NCI-H82 (cell line): ENCODE measurements around the gene PAPPA.
A peak's percentile ranks its signal among the peaks of the same experiment; 100 is the strongest.

Experiments
- DNase-seq: peaks from one replicate; lab custom pipeline; 2025; lab: John Stamatoyannopoulos, UW

PAPPA gene

DNA sequence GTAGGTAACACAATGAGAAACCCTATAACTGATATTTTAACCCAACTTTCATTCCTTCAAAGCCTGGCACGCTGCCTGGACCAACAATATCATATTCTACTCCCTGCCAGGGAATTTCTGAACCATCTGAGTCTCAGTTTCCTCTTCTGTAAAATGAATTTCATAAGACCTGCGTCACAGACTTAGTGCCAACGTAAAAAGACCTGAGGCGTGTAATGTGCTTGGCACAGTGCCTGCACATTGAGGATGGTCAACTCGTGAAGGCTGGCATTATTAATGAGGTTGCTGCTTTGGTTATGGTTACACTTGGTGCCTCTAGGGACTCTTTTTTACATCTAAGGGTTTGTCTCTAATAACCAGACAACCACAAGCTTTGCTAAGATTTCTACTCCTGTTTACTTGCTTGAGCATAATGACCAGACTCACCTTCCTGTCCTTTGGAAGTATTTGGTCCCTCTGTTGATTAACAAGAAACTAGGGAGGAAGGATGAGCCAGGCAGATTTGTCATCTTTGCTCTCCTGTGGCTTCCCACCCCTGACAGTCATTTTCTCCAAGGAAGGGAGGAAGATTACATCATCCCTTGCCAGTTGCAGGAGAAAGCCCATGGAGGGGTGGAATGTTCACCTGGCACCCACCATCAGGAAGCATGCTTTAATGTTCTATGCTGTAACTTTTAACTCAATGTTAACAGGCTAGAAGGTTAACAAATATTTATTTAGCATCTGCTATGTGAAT is 79.0 kb downstream of the PAPPA start:
- no peak for DNase-seq

DNA sequence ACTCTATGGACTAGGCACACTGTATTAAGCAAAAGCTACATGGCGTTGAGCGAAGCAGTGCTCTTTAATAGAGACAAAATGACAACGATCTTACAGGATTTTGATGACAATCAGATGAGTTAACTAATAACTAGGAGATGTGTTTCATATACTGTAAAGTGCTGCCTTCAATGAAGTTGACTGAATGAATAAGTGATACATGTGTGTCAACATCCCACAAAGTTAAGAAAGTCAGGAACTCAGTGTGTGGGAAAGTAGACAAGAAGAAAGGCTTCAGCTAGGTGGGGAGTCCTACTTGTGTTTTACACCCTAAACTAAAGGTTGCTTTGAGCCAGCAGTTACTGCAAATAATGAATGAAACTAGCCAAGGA is 79.6 kb downstream of the PAPPA start:
- DNase-seq = no peak

- no peak for DNase-seq
These were observed 80.5 kb downstream of the PAPPA start for GRCh38 chr9:116234081-116234480.

DNA sequence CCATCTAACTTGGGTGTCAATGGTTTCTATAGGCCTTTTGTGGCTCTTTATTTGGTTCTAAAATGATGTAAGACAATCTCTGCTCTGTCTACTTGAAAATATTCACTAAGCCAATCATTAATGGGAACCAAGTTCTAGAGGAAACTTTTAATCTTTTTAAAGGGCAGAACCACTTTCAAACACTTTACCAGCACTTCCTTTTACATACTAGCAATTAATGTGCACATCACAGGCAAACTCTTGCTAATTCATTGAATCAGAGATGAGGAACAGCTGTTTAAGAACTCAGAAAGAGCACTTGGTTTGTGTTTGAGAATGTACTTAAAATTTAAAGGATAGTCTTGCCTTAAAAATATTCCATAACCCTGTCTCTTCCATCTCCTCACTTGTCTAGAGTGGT is 83.4 kb downstream of the PAPPA start:
- no peak for DNase-seq

- DNase-seq = no peak
These were observed 83.9 kb downstream of the PAPPA start for GRCh38 chr9:116237456-116237855.

GRCh38 chr9:116238225-116238624 is 84.6 kb downstream of the PAPPA start:
- DNase-seq = no peak

DNA sequence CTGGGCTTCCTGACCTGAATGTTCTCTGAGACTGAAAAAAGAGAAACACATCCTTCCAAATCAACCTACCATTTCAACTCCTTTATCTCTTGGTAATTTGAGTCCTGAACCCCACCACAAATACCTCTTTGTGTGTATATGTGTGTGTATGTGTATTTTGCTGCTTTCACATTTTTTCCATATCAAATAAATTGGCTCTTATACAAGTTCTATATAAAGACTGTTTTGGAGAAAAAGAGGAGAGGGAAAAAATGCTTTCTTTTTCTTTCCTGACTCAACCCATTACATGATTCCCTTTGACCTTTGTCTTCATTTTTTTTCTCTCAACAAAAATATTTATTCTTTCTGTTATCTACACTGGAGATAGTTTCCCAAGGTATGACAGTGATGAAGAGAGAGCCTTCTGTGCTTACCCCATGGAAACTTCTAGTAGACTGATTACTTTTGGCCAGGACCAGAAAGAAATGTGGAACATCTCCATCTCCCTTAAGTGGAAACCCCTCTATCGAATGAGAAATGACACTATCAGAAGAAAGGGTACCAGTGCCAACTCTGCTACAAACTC is 85.3 kb downstream of the PAPPA start:
- DNase-seq = no peak

- no peak for DNase-seq
These were observed 90.1 kb downstream of the PAPPA start for GRCh38 chr9:116243708-116244107.

- DNase-seq = no peak
These were observed 93.7 kb downstream of the PAPPA start for GRCh38 chr9:116247284-116247683.

DNA sequence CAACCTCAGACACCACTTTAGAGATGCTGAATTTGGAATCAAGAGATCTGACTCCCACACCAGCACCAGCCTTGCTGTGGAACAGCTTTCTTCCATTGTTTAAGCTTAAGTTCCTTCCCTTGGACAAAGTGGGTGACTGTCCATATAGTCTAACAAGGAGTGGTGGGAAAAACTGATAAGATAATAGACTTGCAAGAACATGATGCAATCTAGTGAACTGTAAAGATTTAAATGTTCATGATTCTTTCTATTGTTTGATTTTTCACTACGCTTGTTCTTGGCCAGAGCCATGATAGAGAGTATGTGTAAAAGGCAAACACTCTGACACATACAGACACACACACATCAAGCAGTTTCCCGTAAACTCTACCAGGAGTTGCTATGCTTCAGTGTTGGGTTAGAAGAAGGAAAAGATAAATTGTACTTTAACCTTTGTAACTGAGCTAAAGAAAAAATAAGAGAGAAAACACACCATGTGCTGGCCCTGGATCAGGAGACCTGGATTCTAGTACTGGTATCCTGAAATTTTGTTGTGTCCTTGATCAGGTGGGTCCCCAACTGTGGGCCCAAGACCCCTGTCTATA is 94.3 kb downstream of the PAPPA start:
- DNase-seq = no peak

DNA sequence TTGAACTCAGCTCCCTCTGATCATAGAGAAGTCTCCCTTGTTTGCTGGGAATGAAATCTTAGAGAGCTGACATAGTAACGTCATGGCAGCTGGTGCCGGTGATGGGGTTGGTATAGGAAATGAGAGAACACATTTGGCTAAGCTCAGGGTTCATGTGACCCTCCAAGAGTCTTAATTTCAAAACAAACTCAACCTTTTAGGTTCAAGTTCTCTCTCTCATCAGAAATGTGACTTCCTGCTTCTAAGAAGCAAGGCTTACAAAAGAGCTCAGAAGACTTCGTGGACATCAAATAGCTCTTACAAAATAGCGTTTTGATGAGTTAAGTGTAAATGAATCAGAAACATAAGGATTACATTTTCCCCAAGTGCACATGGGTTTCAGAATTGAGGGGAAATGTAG is 97.3 kb downstream of the PAPPA start:
- DNase-seq = no peak

- no peak for DNase-seq
These were observed 97.8 kb downstream of the PAPPA start for GRCh38 chr9:116251366-116251765.

DNA sequence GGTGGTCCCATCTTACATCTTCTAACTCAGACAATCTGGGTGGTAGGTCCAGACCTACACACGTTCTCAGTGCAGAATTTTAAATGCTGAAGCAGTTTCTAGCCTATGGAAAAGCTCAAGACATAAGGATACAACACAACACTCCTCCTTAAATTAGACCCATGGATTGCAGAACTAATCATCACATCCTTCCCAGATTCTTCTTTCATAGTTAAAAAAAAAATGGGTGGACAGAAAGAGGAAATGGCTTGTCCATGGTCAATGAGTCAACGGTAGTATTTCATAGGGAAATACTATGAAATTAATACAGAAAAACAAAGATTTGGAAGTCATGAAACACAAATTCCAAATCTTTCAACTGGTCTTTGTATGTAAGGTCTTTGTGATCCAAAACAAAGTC is 106.9 kb downstream of the PAPPA start:
- no peak for DNase-seq

DNA sequence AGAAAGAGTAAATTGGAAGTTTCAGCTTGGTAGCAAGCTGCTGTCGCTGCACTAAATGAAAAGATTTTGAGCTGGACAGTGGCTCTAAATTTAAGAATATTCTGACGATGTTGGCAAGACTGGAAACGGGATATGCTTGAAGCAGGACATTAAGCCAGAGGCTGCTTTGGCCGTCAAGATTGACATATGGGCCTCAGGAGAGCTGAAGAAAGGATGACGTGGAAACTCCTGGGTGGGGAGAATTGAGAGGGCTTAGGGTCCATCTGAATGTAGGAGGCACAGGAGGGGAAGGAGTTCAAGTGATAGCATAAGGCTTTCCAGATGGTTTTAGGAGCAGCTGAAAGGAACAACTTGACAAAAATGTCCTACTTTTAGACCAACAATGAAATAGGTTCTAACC is 108.9 kb downstream of the PAPPA start:
- peak; percentile 35 for DNase-seq

GRCh38 chr9:116264361-116264760 is 110.8 kb downstream of the PAPPA start:
- DNase-seq = no peak

- no peak for DNase-seq
These were observed 113.4 kb downstream of the PAPPA start for GRCh38 chr9:116267021-116267420.

DNA sequence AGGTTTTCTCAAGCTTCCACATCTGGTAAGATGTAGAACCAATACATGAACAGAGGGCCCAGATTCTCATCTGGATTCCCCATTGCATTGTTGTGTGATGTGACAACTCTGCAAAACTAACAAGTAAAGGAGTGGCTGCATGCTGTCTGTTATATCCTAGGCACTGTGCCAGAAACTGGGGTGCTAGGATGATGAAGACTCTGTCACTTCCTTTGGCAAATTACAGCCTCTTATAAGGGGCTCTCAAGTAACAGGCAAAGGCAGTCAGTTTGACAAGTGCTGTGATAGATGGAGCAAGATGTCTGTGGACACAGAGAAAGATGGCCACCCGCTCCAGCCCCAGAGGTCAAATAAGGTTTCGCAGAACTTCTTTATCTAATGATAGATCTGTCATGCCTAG is 115.7 kb downstream of the PAPPA start:
- no peak for DNase-seq

GRCh38 chr9:116270546-116270945 is 117.0 kb downstream of the PAPPA start:
- DNase-seq = no peak

GRCh38 chr9:116271340-116271739 is 117.7 kb downstream of the PAPPA start:
- no peak for DNase-seq

GRCh38 chr9:116271991-116272390 is 118.4 kb downstream of the PAPPA start:
- DNase-seq = no peak

DNA sequence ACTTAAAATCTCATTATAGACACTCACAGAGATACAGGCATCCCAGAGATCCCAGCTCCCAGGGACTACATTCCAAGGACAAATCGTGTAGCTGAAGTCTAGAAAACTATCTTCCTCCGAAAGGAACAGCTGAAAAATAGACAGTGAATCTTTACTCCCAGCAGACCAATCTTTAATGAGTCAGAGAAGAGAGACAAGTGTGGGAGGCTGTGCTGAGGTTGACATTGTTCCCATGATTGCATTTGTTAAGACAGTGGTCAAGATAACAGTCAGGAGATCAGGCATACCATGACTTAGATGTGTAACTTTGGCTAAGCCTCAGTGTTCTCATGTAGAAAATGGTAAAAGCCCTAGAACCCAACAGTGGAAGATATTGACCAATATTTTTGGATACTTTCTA is 120.7 kb downstream of the PAPPA start:
- no peak for DNase-seq

GRCh38 chr9:116275418-116276195 is 122.0 kb downstream of the PAPPA start:
- DNase-seq = no peak

GRCh38 chr9:116276196-116276493 is 122.6 kb downstream of the PAPPA start:
- DNase-seq = no peak
